ENCODE data around the gene UQCRH. TPM values are rescaled to one million over a fixed set of nuclear protein-coding genes. Genes with fewer than 3 reads are reported as not detected.
"Not testable (repeated sequence)": the region's sequence is repeated elsewhere in the genome, so short reads cannot be mapped to it uniquely, and the experiment has no call there.

Gene UQCRH
- total and polyA plus RNA-seq, 2 donors from 2014 or later = 188 to 850 TPM

DNA sequence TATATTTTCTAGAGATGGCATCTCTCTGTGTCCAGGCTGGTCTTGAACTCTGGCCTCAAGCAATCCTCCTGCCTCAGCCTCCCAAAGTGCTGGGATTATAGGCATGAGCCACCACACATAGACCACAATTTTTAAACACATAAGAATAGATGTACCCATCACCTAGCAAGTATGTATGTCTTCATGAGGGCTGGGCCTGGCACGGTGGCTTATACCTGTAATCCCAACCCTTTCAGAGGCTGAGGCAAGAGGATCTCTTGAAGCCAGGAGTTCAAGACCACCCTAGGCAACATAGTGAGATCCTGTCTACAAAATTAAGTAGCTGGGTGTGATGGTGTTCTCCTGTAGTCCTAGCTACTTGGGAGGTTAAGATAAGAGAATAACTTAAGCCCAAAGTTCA lies 13.8 kb downstream of the UQCRH start:
- intact Hi-C loops (cut with DNase I) = no loop called here
- Histone ChIP-seq H3K9me3 (ENCODE audit: control insufficient read depth in 2 of 3, insufficient read depth in 1 of 3, low read length in 3 of 3) (no peaks in the 10 kb centered on the region), H3K9ac (ENCODE audit: low read length in 3 of 3) (no peak overlapping the region), H3K36me3 (ENCODE audit: control insufficient read depth in 2 of 3, insufficient read depth in 3 of 3, low read length in 3 of 3) (peaks cover 6 to 22% (median 9%) of the 10 kb centered on the region in 3 donors), H3K27me3 (ENCODE audit: control insufficient read depth, insufficient read depth, low read length) (no peaks in the 10 kb centered on the region), H3K4me1 (ENCODE audit: control insufficient read depth in 2 of 3, insufficient read depth in 2 of 3, low read depth in 1 of 3, low read length in 3 of 3) (no peaks in the 10 kb centered on the region), H3K4me3 (ENCODE audit: low read length in 3 of 3) (no peak overlapping the region), H3K27ac (ENCODE audit: low read depth in 2 of 2, low read length in 2 of 2) (no peak overlapping the region)
- FAIRE-seq (no peak), DNase-seq (no peak)
- TF ChIP-seq, protein P1, sequence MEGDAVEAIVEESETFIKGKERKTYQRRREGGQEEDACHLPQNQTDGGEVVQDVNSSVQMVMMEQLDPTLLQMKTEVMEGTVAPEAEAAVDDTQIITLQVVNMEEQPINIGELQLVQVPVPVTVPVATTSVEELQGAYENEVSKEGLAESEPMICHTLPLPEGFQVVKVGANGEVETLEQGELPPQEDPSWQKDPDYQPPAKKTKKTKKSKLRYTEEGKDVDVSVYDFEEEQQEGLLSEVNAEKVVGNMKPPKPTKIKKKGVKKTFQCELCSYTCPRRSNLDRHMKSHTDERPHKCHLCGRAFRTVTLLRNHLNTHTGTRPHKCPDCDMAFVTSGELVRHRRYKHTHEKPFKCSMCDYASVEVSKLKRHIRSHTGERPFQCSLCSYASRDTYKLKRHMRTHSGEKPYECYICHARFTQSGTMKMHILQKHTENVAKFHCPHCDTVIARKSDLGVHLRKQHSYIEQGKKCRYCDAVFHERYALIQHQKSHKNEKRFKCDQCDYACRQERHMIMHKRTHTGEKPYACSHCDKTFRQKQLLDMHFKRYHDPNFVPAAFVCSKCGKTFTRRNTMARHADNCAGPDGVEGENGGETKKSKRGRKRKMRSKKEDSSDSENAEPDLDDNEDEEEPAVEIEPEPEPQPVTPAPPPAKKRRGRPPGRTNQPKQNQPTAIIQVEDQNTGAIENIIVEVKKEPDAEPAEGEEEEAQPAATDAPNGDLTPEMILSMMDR (IDR thresholded peaks at IDR 0.05; ENCODE audit: borderline replicate concordance, extremely low read depth, insufficient read depth) = no peak

DNA sequence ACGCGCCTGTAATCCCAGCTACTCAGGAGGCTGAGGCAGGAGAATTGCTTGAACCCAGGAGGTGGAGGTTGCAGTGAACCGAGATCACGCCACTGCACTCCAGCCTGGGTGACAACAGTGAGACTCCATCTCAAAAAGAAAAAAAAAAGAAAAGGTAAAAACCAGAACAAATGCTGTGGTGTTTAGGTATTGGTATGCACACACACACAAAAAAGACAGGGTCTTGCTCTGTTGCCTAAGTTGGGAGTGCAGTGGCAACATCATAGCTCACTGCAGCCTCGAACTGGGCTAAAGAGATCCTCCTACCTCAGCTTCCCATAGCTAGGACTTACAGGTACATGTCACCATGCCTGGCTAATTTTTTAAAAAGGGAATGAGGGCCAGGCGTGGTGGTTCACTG lies 15.8 kb downstream of the UQCRH start:
- H3K27ac ChIP-seq (ENCODE audit: low read depth in 2 of 2, low read length in 2 of 2); intact Hi-C loops (cut with DNase I); DNase-seq; H3K4me3 ChIP-seq (ENCODE audit: low read length in 3 of 3); H3K9ac ChIP-seq (ENCODE audit: low read length in 3 of 3); FAIRE-seq; H3K27me3 ChIP-seq (ENCODE audit: control insufficient read depth, insufficient read depth, low read length); H3K4me1 ChIP-seq (ENCODE audit: control insufficient read depth in 2 of 3, insufficient read depth in 2 of 3, low read depth in 1 of 3, low read length in 3 of 3); H3K9me3 ChIP-seq (ENCODE audit: control insufficient read depth in 2 of 3, insufficient read depth in 1 of 3, low read length in 3 of 3): not testable (repeated sequence)
- H3K36me3 ChIP-seq (ENCODE audit: control insufficient read depth in 2 of 3, insufficient read depth in 3 of 3, low read length in 3 of 3) = peaks cover 2 to 15% (median 2%) of the 10 kb centered on the region in 3 donors

DNA sequence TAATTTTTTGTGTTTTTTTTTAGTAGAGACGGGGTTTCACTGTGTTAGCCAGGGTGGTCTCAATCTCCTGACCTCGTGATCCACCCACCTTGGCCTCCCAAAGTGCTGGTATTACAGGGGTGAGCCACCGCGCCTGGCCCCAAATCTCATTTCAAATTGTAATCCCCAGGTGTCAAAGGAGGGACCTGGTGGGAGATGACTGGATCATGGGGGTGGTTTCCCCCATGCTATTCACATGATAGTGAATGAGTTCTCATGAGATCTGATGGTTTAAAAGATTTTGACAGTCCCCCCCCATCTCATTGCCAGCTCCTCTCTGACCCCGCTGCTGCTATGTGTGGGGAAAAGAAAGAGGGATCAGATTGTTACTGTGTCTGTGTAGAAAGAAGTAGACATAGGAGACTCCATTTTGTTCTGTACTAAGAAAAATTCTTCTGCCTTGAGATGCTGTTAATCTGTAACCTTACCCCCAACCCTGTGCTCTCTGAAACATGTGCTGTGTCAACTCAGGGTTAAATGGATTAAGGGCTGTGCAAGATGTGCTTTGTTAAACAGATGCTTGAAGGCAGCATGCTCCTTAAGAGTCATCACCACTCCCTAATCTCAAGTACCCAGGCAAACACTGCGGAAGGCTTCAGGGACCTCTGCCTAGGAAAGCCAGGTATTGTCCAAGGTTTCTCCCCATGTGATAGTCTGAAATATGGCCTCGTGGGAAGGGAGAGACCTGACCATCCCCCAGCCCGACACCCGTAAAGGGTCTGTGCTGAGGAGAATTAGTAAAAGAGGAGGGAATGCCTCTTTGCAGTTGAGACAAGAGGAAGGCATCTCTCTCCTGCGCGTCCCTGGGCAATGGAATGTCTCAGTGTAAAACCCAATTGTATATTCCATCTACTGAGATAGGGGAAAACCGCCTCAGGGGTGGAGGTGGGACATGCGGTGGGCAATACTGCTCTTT lies 16.7 kb downstream of the UQCRH start:
- FAIRE-seq; H3K27ac ChIP-seq (ENCODE audit: low read depth in 2 of 2, low read length in 2 of 2); H3K9ac ChIP-seq (ENCODE audit: low read length in 3 of 3); H3K27me3 ChIP-seq (ENCODE audit: control insufficient read depth, insufficient read depth, low read length); DNase-seq; H3K9me3 ChIP-seq (ENCODE audit: control insufficient read depth in 2 of 3, insufficient read depth in 1 of 3, low read length in 3 of 3); H3K4me1 ChIP-seq (ENCODE audit: control insufficient read depth in 2 of 3, insufficient read depth in 2 of 3, low read depth in 1 of 3, low read length in 3 of 3); intact Hi-C loops (cut with DNase I); H3K4me3 ChIP-seq (ENCODE audit: low read length in 3 of 3); H3K36me3 ChIP-seq (ENCODE audit: control insufficient read depth in 2 of 3, insufficient read depth in 3 of 3, low read length in 3 of 3): not testable (repeated sequence)

DNA sequence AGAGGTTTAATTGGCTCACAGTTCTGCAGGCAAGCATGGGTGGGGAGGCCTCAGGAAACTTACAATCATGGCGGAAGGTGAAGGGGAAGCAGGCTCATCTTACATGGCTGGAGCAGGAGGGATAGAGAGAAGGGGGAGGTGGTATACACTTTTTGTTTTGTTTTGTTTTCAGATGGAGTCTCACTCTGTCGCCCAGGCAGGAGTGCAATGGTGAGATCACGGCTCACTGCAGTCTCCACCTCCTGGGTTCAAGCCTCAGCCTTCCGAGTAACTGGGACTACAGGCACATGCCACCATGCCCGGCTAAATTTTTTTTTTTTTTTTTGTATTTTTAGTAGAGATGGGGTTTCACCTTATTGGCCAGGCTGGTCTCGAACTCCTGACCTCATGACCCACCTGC lies 18.7 kb downstream of the UQCRH start:
- H3K27me3 ChIP-seq (ENCODE audit: control insufficient read depth, insufficient read depth, low read length); H3K9me3 ChIP-seq (ENCODE audit: control insufficient read depth in 2 of 3, insufficient read depth in 1 of 3, low read length in 3 of 3); intact Hi-C loops (cut with DNase I); H3K27ac ChIP-seq (ENCODE audit: low read depth in 2 of 2, low read length in 2 of 2); H3K9ac ChIP-seq (ENCODE audit: low read length in 3 of 3); FAIRE-seq; H3K4me3 ChIP-seq (ENCODE audit: low read length in 3 of 3); H3K36me3 ChIP-seq (ENCODE audit: control insufficient read depth in 2 of 3, insufficient read depth in 3 of 3, low read length in 3 of 3); H3K4me1 ChIP-seq (ENCODE audit: control insufficient read depth in 2 of 3, insufficient read depth in 2 of 3, low read depth in 1 of 3, low read length in 3 of 3); DNase-seq: not testable (repeated sequence)

DNA sequence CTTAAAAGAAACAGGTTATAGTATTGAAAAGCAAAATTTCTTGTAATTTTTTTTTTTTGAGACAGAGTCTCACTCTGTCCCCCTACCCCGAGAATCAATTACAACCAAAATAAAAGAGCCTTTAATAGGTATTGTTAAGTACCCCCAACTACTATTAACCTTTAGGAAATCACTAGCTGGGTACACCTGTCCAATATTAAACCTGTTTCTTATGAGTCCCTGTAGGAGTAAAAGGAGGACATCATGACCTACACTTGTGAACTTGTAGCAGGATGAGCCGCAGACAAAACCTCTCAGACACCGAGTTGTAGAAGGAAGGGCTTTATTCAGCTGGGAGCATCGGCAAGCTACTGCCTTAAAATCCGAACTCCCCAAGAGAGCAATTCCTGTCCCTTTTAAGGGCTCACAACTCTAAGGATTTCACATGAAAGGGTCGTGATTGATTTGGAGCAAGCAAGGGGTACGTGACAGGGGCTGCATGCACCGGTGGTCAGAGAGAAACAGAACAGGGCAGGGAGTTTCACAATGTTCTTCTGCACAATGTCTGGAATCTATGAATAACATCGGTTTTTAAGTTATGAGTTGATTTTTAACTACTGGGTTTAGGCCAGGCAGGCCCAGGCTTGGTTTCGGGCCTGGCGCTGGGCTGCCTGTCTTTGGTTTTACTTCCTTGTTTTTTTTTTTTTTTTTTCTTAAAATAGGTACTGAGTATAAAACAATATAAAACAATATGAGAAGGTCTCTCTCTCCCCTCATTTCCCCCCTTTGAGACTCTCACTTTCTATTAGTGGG lies 22.0 kb downstream of the UQCRH start:
- H3K4me3 ChIP-seq (ENCODE audit: low read length in 3 of 3); H3K4me1 ChIP-seq (ENCODE audit: control insufficient read depth in 2 of 3, insufficient read depth in 2 of 3, low read depth in 1 of 3, low read length in 3 of 3); H3K9ac ChIP-seq (ENCODE audit: low read length in 3 of 3); H3K9me3 ChIP-seq (ENCODE audit: control insufficient read depth in 2 of 3, insufficient read depth in 1 of 3, low read length in 3 of 3); intact Hi-C loops (cut with DNase I); DNase-seq; FAIRE-seq; H3K27me3 ChIP-seq (ENCODE audit: control insufficient read depth, insufficient read depth, low read length); H3K36me3 ChIP-seq (ENCODE audit: control insufficient read depth in 2 of 3, insufficient read depth in 3 of 3, low read length in 3 of 3): not testable (repeated sequence)
- H3K27ac ChIP-seq (ENCODE audit: low read depth in 2 of 2, low read length in 2 of 2) = peak overlapping the region; percentile 8 to 51

DNA sequence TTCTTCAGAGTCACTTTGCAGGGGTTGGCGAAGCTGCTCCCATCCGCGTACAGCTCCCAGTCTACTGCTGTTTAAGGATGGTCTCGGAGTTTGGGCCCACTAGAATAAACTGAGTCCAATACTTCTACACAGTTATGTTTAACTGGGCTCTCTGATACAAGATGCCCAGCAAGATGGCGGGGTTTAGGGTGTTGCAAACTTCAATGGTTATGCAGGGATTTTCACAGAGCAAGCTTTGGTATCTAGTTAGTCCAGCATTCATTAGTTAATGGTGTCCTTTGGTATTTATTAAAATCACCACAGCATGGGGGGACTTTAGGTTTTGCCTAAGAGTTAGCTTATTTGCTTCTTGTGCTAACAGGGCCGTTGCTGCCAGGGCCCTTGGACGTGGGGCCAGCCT lies 24.7 kb downstream of the UQCRH start:
- H3K4me3 ChIP-seq (ENCODE audit: low read length in 3 of 3); H3K36me3 ChIP-seq (ENCODE audit: control insufficient read depth in 2 of 3, insufficient read depth in 3 of 3, low read length in 3 of 3); H3K9me3 ChIP-seq (ENCODE audit: control insufficient read depth in 2 of 3, insufficient read depth in 1 of 3, low read length in 3 of 3); H3K27ac ChIP-seq (ENCODE audit: low read depth in 2 of 2, low read length in 2 of 2); intact Hi-C loops (cut with DNase I); FAIRE-seq; H3K9ac ChIP-seq (ENCODE audit: low read length in 3 of 3); H3K4me1 ChIP-seq (ENCODE audit: control insufficient read depth in 2 of 3, insufficient read depth in 2 of 3, low read depth in 1 of 3, low read length in 3 of 3); DNase-seq; H3K27me3 ChIP-seq (ENCODE audit: control insufficient read depth, insufficient read depth, low read length): not testable (repeated sequence)

DNA sequence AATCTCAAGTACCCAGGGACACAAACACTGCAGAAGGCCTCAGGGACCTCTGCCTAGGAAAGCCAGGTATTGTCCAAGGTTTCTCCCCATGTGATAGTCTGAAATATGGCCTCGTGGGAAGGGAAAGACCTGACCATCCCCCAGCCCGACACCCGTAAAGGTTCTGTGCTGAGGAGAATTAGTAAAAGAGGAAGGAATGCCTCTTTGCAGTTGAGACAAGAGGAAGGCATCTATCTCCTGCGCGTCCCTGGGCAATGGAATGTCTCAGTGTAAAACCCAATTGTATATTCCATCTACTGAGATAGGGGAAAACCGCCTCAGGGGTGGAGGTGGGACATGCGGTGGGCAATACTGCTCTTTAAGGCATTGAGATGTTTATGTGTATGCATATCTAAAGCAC lies 26.3 kb downstream of the UQCRH start:
- H3K36me3 ChIP-seq (ENCODE audit: control insufficient read depth in 2 of 3, insufficient read depth in 3 of 3, low read length in 3 of 3); H3K4me1 ChIP-seq (ENCODE audit: control insufficient read depth in 2 of 3, insufficient read depth in 2 of 3, low read depth in 1 of 3, low read length in 3 of 3); H3K27ac ChIP-seq (ENCODE audit: low read depth in 2 of 2, low read length in 2 of 2); H3K9me3 ChIP-seq (ENCODE audit: control insufficient read depth in 2 of 3, insufficient read depth in 1 of 3, low read length in 3 of 3); H3K27me3 ChIP-seq (ENCODE audit: control insufficient read depth, insufficient read depth, low read length); intact Hi-C loops (cut with DNase I); DNase-seq; FAIRE-seq; H3K4me3 ChIP-seq (ENCODE audit: low read length in 3 of 3); H3K9ac ChIP-seq (ENCODE audit: low read length in 3 of 3): not testable (repeated sequence)
